Subcutaneous adipose tissue (tissue), 4 donors: ENCODE data around the gene RPLP2. TPM values are rescaled to one million over a fixed set of nuclear protein-coding genes. Genes with fewer than 3 reads are reported as not detected.

Source experiments
- total RNA-seq, 4 donors: library from RNA; depleted of rRNA; stranded (reverse); fragments of >200 nt; gene quantifications; one replicate each; pipeline ENCODE4 v1.1.0, GENCODE V29; 2016
- TF ChIP-seq, protein P1 (sequence below): fragments of 450-650 bp; IDR thresholded peaks from one replicate; pipeline ENCODE4 v1.5.1; 2016; ENCODE audit warnings: low read depth, mild to moderate bottlenecking, control low read depth, antibody characterized with exemption, moderate library complexity

The RPLP2 gene
- total RNA-seq, 4 donors from 2014 or later: 917 to 1,671 (median 1,426) TPM

DNA sequence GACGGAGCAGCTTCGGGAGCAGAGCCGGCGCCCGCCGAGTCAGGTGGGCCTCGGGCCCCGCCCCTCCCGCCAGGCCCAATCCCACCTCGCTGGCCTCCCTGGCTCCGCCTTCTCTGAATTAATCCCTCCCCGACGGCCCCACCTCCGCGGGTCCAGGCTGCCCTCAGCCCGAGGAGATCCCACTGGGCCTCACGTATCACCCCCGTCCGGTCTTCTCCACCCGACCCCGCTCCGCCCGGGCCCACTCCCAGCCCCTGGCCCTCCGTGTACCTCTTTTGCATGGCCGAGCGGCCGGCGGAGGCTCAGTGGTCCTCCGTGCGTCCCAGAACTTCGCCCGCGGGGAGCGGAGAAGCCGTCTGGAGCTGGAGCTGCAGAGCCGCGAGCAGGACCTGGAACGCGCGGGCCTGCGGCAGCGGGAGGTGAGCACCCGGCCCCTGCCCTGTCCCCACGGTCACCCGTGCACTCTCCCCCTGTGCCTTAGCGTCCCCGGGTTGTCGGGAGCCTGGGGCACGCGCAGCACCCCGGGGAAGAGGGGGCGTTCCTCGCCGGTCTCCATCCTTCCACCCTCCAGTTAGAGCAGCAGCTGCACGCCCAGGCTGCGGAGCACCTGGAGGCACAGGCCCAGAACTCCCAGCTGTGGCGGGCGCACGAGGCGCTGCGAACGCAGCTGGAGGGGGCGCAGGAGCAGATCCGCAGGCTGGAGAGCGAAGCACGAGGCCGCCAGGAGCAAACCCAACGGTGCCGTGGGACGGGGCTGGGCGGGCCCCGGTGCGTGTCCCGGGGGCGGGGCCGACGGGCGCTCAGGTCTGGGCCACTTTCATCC, 20.7 kb downstream of the RPLP2 start:
- TF ChIP-seq, protein P1, sequence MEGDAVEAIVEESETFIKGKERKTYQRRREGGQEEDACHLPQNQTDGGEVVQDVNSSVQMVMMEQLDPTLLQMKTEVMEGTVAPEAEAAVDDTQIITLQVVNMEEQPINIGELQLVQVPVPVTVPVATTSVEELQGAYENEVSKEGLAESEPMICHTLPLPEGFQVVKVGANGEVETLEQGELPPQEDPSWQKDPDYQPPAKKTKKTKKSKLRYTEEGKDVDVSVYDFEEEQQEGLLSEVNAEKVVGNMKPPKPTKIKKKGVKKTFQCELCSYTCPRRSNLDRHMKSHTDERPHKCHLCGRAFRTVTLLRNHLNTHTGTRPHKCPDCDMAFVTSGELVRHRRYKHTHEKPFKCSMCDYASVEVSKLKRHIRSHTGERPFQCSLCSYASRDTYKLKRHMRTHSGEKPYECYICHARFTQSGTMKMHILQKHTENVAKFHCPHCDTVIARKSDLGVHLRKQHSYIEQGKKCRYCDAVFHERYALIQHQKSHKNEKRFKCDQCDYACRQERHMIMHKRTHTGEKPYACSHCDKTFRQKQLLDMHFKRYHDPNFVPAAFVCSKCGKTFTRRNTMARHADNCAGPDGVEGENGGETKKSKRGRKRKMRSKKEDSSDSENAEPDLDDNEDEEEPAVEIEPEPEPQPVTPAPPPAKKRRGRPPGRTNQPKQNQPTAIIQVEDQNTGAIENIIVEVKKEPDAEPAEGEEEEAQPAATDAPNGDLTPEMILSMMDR: no peak

DNA sequence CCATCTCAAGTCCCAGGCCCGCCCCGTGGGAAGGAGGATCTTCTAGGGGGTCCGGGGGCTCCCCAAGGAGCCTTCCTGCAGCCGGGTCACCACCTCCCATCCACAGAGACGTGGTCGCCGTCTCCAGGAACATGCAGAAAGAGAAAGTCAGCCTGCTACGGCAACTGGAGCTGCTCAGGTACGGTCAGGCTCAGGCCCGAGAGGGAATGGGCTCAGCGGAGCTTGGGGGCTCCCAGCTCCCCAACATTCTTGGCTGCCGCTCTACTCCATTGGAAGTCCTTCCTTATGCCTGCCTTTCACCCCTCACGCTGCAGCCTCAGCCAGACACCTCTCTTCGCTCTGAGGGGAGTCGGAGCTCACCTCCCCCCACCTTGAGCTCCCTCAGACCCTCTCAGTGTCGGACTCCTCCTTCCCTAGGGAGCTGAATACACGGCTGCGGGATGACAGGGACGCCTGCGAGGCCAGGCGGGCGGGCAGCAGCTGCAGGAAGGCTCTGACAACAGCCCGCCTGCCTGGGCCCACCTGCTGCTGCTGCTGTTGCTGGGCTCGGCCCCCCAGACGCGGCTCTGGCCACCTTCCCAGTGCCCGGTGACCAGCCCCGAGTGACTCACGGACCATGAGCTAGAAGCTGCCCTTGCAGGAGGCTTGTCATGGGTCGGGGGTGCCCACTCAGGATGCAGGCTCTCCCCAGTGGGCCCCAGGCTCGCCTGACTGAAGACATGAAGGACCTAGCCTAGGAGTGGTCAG, 21.5 kb downstream of the RPLP2 start:
- TF ChIP-seq, protein P1: no peak

DNA sequence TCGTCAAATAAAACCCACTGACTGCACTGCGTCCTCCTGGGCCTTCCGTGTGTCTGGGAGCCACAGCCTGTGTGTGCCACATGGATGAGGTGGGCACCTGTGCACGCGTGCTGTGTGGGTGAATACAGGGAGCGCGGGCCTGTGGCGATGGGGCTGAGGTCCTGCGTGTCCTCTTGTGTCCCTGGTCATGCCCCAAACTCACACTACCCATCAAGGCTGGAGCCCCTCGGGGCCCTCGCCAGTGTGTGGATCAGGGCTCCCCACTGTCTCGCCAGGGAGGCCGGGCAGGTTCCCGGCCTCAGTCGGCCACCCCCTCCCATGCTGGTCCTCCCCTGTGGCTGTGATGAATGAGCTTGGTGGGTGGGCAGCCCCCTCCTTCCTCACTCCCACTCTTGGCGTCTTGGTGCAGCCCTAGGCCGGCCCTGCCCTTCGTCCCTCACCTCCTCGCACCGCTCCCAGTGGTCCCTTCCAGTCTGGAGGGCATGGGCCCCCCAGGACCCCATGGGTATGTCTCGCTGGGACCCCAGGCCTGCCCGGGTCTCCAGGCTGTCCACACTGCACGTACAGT, 22.3 kb downstream of the RPLP2 start:
- TF ChIP-seq, protein P1: no peak

DNA sequence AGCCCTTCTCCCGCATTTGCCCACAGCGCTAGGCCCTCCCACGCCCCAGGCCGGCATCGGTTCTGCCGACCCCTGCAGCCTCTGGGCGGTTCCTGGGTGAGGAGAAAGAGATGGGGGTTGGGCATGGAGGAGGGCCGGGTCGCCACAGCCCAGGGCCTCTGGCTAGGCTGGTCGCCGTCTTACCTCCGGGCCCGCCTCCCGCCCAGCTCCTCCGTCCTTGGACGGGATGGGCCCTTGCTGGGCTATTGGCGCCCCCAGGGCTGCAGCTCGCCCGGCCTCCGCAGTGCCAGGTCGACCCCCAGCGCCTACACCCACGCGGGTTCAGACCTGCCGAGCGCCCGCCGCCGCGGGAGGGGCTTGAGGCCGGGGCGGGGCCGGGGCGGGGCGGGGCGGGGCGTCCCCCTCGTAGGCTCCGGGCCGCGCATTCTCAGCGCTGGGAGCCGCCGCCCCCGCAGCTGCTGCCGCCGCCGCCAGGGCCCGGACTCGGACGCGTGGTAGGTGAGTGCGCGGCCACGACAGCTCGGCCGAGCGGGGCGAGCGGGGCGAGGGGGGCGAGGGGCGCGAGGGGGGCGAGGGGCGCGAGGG, 22.9 kb downstream of the RPLP2 start, which contains the start of gene CD151:
Gene CD151, plus strand, starts transcription at position 424 of the 585 bp plus-strand sequence. CDS start 3,118 bp downstream, outside the sequence.
- TF ChIP-seq, protein P1: no peak

DNA sequence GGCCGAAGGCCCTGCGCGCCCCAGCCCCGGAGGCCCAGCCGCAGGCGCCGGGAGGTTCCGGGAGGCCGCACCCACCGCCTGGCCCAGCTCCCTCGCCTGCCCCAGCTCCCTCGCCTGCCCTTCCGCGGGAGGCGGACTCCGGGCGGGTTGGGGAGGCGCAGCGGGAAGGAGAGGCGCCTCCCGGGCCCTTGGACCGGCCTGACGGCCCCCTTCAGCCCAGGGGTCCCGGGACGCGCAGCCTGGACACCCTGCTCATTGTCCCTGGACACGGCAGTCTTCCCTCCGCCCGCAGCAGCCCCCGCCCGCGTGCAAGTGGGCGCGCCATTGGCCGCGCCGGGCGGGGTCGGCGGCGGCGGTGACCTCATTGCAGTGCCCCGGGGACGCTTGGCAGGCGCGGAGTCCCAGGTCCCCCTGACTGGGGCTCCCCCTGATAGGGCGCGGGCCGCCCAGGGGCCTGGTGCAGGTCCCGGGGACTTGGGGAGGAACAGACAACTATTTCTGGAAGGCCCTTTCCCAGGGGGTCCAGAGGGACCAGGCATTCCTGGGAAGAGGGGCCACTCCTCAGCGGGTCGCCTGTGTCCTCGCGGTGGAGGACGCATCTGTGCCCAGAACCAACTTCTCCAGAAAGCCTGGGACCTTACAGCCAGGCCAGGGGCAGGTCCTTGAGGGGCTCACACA, 23.5 kb downstream of the RPLP2 start:
- TF ChIP-seq, protein P1: no peak

DNA sequence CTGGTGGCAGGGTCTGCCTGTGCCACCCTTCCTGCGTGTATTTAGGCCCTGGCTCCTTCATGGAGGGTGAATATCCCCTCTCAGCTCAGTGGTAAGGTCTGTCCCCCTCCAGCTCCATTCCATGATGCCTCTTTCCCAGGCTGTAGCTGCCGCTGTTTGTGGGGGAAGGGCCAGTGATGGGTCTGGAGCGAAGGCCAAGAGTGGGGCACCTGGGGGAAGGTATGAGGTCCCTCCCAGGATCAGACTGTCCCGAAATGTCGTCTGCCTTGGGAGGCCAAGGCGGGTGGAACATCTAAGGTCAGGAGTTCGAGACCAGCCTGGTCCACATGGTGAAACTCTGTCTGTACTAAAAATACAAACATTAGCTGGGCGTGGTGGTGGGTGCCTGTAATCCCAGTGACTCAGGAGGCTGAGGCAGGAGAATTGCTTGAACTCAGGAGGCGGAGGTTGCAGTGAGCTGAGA, 24.1 kb downstream of the RPLP2 start:
- TF ChIP-seq, protein P1: no peak
